Stimulated activated CD8-positive, alpha-beta memory T cell treated with anti-CD3 and anti-CD28 coated beads, Interleukin-7, amount 100 ng/mL, for 4 hours (primary cell): ENCODE measurements around the gene CYP26C1.
A peak's percentile ranks its signal among the peaks of the same experiment; 100 is the strongest.

Experiments
- DNase-seq, 2 donors: peaks; one replicate each; pipeline ENCODE4 v3.0.0-alpha.2; 2020; ENCODE audit warnings: low read depth in 2 of 2

Gene CYP26C1

GRCh38 chr10:93113042-93113441, 52.4 kb downstream of the CYP26C1 start:
- no peak for DNase-seq

DNA sequence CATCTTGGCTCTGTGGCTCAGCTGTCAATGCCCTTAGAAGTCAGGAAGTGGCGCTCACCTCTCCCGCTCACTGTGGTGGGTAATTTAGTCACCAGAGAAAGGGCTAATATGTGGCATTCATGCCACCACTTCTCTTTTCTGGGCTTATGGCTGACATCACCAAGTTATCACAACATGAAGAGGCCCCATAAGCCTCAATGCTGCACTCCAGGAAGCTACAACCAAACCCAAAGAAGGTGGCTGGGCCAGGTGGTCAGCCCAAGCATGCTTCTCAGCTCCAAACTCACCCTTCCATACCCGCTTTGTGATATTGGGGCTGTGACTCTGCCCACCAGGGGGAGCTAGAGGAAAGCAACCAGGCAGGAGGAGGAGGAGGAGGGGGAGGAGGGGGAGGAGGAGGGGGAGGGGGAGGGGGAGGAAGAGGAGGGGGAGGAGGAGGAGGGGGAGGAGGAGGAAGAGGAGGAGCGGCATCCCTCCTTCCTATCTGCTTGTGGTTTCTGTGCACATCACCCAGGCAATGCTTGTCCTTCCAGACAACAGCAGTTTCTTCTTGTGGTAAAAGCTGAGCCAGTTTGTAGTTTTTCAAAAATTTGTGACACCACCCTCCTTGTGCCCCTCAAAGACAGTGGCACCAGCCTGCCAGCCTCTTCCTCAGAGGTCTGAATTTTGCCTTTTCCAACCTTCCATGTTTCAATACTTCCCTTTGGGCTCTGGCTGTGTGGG, 55.2 kb downstream of the CYP26C1 start:
- DNase-seq, result peak; percentile 33 to 36
